K562 (cell line): Measurements from ENCODE around the gene WASF2. TPM values are rescaled to one million over a fixed set of nuclear protein-coding genes. Genes with fewer than 3 reads are reported as not detected.
A peak's percentile ranks its signal among the peaks of the same experiment; 100 is the strongest.

Experiments
- ATAC-seq: fragments of 200-7000 bp; cut with Tn5 transposase; 3 replicates; pipeline ENCODE4 v1.9.1; 2020; ENCODE audit warnings: moderate library complexity
- BruUV-seq: library from RNA; stranded (reverse); fragments of 400-500 nt; replicated peaks from 2 replicates; lab custom pipeline; 2021; lab: Mats Ljungman, UMichigan
- CTCF ChIA-PET: fragments of 300-600 bp; formaldehyde crosslinking; extraction: SDS; loops from one replicate; lab custom pipeline; 2021; ENCODE audit warnings: low intra/inter-chr PET ratio; lab: Yijun Ruan, JAX
- POLR2A ChIA-PET: fragments of 300-600, 350-650 bp; sonication (Branson Sonifier 250); formaldehyde crosslinking; extraction: SDS; loops from one replicate; lab custom pipeline; 2021; ENCODE audit warnings: antibody characterized with exemption, inconsistent platforms; lab: Yijun Ruan, JAX
- DNase-seq, 4 experiments: peaks; one replicate each; pipeline versions ENCODE4 v3.0.0 to v3.0.0-alpha.2; 2011 to 2018; ENCODE audit warnings: low spot score in 3 of 4, mixed read lengths in 3 of 4; ENCODE audit errors: extremely low read depth in 1 of 4
- FAIRE-seq: peaks from 2 replicates; lab custom pipeline; 2011; peaks lifted over from hg19 to GRCh38; lab: Jason Lieb, UNC
- H2AFZ ChIP-seq: 2 replicates; pipeline ENCODE4 v1.6.0; 2011; ENCODE audit warnings: low read depth, low read length, control low read depth, inconsistent platforms
- H3K27ac ChIP-seq: fragments of 200-600 bp; 3 replicates; pipeline ENCODE4 v1.8.0; 2011; ENCODE audit warnings: low read depth, mild to moderate bottlenecking, control low read depth, inconsistent platforms, low read length, moderate library complexity, mixed read lengths; ENCODE audit errors: extremely low read depth
- H3K27me3 ChIP-seq, 2 experiments: fragments of 300-600 bp in 1 of 2; 2 replicates in 1 of 2; 3 replicates in 1 of 2; pipeline versions ENCODE4 v1.6.0 to v1.8.0; 2011; ENCODE audit warnings: inconsistent platforms in 2 of 2, low read length in 2 of 2, mild to moderate bottlenecking in 1 of 2, mixed read lengths in 1 of 2, moderate library complexity in 1 of 2; ENCODE audit not compliant: control insufficient read depth in 2 of 2, insufficient read depth in 2 of 2
- H3K36me3 ChIP-seq: fragments of 300-600 bp; 3 replicates; pipeline ENCODE4 v1.8.0; 2011; ENCODE audit warnings: mild to moderate bottlenecking, low read length, inconsistent platforms; ENCODE audit not compliant: control insufficient read depth, insufficient read depth
- H3K4me1 ChIP-seq, 2 experiments: fragments of 200-600 bp in 1 of 2; replicated peaks in 1 of 2; 2 replicates in 1 of 2; 3 replicates in 1 of 2; pipeline versions ENCODE4 v1.5.1 to v1.8.0; 2011; ENCODE audit warnings: inconsistent platforms in 2 of 2, low read length in 2 of 2, mild to moderate bottlenecking in 1 of 2, mixed read lengths in 1 of 2, moderate library complexity in 1 of 2; ENCODE audit not compliant: control insufficient read depth in 2 of 2, insufficient read depth in 2 of 2
- H3K4me2 ChIP-seq: 2 replicates; pipeline ENCODE4 v1.6.1; 2011; ENCODE audit warnings: low read length, control low read depth, inconsistent platforms, mixed read lengths; ENCODE audit not compliant: insufficient read depth
- H3K4me3 ChIP-seq: fragments of 200-600 bp; sonication (generic), shearing (Covaris generic); 2 replicates; pipeline ENCODE4 v1.5.1; 2016; ENCODE audit warnings: control low read depth, inconsistent platforms
- H3K79me2 ChIP-seq: fragments of 200-600 bp; 3 replicates; pipeline ENCODE4 v1.8.0; 2011; ENCODE audit warnings: low read length, inconsistent platforms; ENCODE audit not compliant: control insufficient read depth, insufficient read depth
- H3K9ac ChIP-seq, 2 experiments: 2 replicates each; pipeline versions ENCODE4 v1.6.0 to v1.6.1; 2011; ENCODE audit warnings: low read depth in 2 of 2, low read length in 2 of 2, control low read depth in 1 of 2, inconsistent platforms in 1 of 2, mild to moderate bottlenecking in 1 of 2, mixed read lengths in 1 of 2; ENCODE audit not compliant: insufficient read depth in 1 of 2
- H3K9me1 ChIP-seq: one replicate; pipeline ENCODE4 v1.6.0; 2011; ENCODE audit warnings: inconsistent platforms, mild to moderate bottlenecking, low read length, moderate library complexity; ENCODE audit not compliant: control insufficient read depth, insufficient read depth
- H3K9me3 ChIP-seq: replicated peaks from 2 replicates; pipeline ENCODE4 v1.5.1; 2011; ENCODE audit warnings: low read depth, low read length, inconsistent platforms; ENCODE audit not compliant: control insufficient read depth, insufficient read depth
- H4K20me1 ChIP-seq: replicated peaks from 2 replicates; pipeline ENCODE4 v1.6.1; 2011; ENCODE audit warnings: low read length, inconsistent platforms, mixed read lengths; ENCODE audit not compliant: control insufficient read depth, insufficient read depth
- BCOR ChIP-seq: fragments of 450-650 bp; IDR thresholded peaks from 2 replicates; pipeline ENCODE4 v1.6.1; 2016
- BRD9 ChIP-seq: fragments of 450-650 bp; IDR thresholded peaks from 2 replicates; pipeline ENCODE4 v1.6.1; 2018; ENCODE audit warnings: low read depth; ENCODE audit not compliant: partially characterized antibody
- HNRNPUL1 ChIP-seq: fragments of 200-400 bp; formaldehyde crosslinking; IDR thresholded peaks from 2 replicates; pipeline ENCODE4 v1.6.1; 2017; ENCODE audit warnings: low read length
- L3MBTL2 ChIP-seq: fragments of 450-650 bp; IDR thresholded peaks from 2 replicates; pipeline ENCODE4 v1.6.1; 2016; ENCODE audit warnings: mild to moderate bottlenecking, moderate library complexity
- LARP7 ChIP-seq: fragments of 450-650 bp; IDR thresholded peaks from 2 replicates; pipeline ENCODE4 v1.6.1; 2016
- PRMT5 ChIP-seq: sonication (generic); formaldehyde crosslinking; IDR thresholded peaks from 2 replicates; pipeline ENCODE4 v1.5.0; 2020; ENCODE audit warnings: missing genetic modification reagents
- RBM25 ChIP-seq: fragments of 200-400 bp; formaldehyde crosslinking; IDR thresholded peaks from 2 replicates; pipeline ENCODE4 v1.6.1; 2018; ENCODE audit warnings: low read length, low read depth, moderate library complexity; ENCODE audit not compliant: severe bottlenecking
- SREBF2 ChIP-seq: sonication (generic); formaldehyde crosslinking; IDR thresholded peaks from 2 replicates; pipeline ENCODE4 v1.4.0; 2020; ENCODE audit warnings: mild to moderate bottlenecking, missing genetic modification reagents
- ZNF232 ChIP-seq: sonication (generic); formaldehyde crosslinking; IDR thresholded peaks from 2 replicates; pipeline ENCODE4 v1.8.0; 2022; ENCODE audit warnings: mild to moderate bottlenecking, missing genetic modification reagents
- ZNF696 ChIP-seq: fragments of 250-450 bp; sonication (Bioruptor Pico); conservative IDR thresholded peaks from 2 replicates; pipeline ENCODE4 v1.4.0; 2020; ENCODE audit warnings: mild to moderate bottlenecking, moderate library complexity
- WGBS: fragments of 100-300 bp; shearing (Covaris generic); methylation state at CpG from one replicate; pipeline ENCODE4 v1.1.6; 2016; ENCODE audit warnings: low coverage, mixed read lengths; ENCODE audit not compliant: insufficient coverage; ENCODE audit errors: missing lambda C conversion rate; 5-methylcytosine and 5-hydroxymethylcytosine counted together
- in situ Hi-C: fragments of 300-500 bp; cut with MboI; formaldehyde crosslinking; loops from 4 replicates; pipeline ENCODE4 v1.15.0; 2018; ENCODE audit warnings: inconsistent platforms, mixed read lengths
- intact Hi-C: fragments of 100-400 bp; cut with micrococcal nuclease; formaldehyde crosslinking; loops from 2 replicates; pipeline ENCODE4 v1.14.2; 2022
- polyA plus RNA-seq, 8 experiments: library from polyadenylated mRNA; depleted of rRNA in 4 of 8; stranded (reverse) in 5 of 8; unstranded in 3 of 8; fragments of >200 nt; fragmentation: Nextera tagmentation in 2 of 8; fragmentation: Illumina TruSeq in 1 of 8; extraction: Ambion mirVana in 2 of 8; extraction: Trizol in 1 of 8; gene quantifications; 2 replicates each; pipeline versions ENCODE4 v1.2.1 to v1.2.3, GENCODE V29; 2011 to 2014; ENCODE audit warnings: inconsistent platforms in 1 of 8, missing spikeins in 1 of 8
- total RNA-seq, 7 experiments: library from RNA; depleted of rRNA in 6 of 7; stranded (reverse); fragments of >200 nt in 6 of 7; fragmentation: Illumina TruSeq in 2 of 7; extraction: Trizol in 2 of 7; gene quantifications; 2 replicates each; pipeline versions ENCODE4 v1.2.1 to v1.2.3, GENCODE V29; 2011 to 2021; ENCODE audit warnings: low replicate concordance in 1 of 7
- TF ChIP-seq, protein P1 (sequence below): IDR thresholded peaks from 3 replicates; pipeline ENCODE4 v1.6.1; 2011; ENCODE audit warnings: borderline replicate concordance, mild to moderate bottlenecking; ENCODE audit not compliant: insufficient read length, insufficient read depth
- TF ChIP-seq, protein P2 (sequence below): IDR thresholded peaks from 3 replicates; pipeline ENCODE4 v1.6.1; 2011; ENCODE audit warnings: borderline replicate concordance, mild to moderate bottlenecking, moderate library complexity; ENCODE audit not compliant: insufficient read length; ENCODE audit errors: extremely low read depth
- TF ChIP-seq, protein P3 (sequence below): fragments of 250-450 bp; sonication (Bioruptor Pico); IDR thresholded peaks from 2 replicates; pipeline ENCODE4 v1.8.0; 2022; ENCODE audit warnings: inconsistent platforms

The WASF2 gene
- total and polyA plus RNA-seq, 9 of the 15 experiments (the other 6 are each of a cell fraction or from before 2014, with no cell fraction given): 8.2 to 163 (median 31.2) TPM

DNA sequence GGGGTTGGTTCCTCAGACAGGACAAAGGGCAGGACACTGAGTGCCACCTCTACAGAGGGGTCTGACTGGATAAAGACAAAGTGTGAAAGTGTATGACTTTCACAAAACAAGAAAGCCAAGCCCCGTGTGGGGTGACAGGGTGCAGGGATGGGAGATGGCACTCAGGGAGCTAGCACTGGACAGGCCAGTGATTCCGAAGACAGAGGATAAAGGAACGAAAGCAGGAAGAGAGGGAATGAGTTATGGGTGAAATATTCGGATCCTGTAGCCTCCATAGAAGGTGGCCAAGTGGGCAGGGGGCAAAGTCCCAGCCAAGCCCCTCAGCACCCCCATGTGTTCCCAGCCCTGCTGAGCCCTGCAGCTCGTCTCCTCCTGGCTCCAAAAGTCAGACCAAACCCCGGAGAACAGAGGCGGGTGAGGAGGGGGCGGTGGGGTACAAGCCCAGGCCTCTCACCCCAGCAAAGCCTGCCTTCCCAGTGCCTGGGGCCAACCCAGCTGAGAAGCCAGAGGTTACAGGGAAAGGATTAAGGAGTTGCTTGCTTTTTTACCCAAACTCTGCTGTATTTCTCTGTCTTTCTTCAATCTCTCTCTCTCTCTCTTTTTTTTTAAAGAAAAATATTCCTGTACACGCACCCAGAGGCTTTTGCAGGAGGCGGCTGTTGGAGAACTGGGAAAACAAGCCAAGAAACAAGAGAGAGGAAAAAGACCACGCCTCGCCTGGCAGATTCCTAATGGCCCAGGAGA lies 14.0 kb upstream of the WASF2 start (continued):
- TF ChIP-seq, protein P1, sequence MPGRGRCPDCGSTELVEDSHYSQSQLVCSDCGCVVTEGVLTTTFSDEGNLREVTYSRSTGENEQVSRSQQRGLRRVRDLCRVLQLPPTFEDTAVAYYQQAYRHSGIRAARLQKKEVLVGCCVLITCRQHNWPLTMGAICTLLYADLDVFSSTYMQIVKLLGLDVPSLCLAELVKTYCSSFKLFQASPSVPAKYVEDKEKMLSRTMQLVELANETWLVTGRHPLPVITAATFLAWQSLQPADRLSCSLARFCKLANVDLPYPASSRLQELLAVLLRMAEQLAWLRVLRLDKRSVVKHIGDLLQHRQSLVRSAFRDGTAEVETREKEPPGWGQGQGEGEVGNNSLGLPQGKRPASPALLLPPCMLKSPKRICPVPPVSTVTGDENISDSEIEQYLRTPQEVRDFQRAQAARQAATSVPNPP: no peak
- no peak for TF ChIP-seq PRMT5 (CRISPR knock-in tag)

DNA sequence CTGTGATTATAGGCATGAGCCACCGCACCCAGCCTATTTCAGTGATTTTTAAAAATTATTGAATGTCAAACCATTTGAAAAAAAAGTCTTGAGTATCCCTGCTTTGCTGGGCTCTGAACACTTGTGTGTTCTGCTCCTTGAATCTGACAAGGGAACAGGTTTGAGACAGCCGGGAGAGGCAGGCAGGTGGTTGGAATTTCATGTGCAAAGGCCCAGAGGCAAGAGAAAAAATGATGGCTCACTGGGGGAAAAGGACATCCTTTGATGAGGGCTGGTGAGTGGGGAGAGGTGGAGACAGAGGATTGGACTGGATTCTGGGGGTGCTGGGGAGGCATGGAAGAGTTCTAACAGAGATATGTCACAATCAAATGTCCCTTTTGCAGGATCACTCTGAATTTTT lies 13.1 kb upstream of the WASF2 start:
- ChIA-PET POLR2A (interaction anchor here (0.5 to 0.8 kb wide), 2 partner anchors 10 to 1619 kb away, joined by 3 to 4 read pairs; no protein-coding TSS in a partner anchor), CTCF (no interaction called here)
- DNase-seq: no peak
- Histone ChIP-seq H2AFZ (peak overlapping the region; percentile 0; the same call in 1 of the 2 replicates), H3K79me2 (no peaks in the 10 kb centered on the region), H3K4me2 (no peak overlapping the region), H3K9me3 (no peaks in the 10 kb centered on the region), H3K27ac (no peak overlapping the region), H3K9me1 (no peaks in the 10 kb centered on the region), H3K36me3 (no peaks in the 10 kb centered on the region), H4K20me1 (no peaks in the 10 kb centered on the region), H3K4me1 (peaks cover 17 to 24% of the 10 kb centered on the region in 2 experiments; a peak in 4 of 5 replicates), H3K4me3 (no peak overlapping the region), H3K27me3 (no peaks in the 10 kb centered on the region), H3K9ac (0 out of 4 replicates have a peak overlapping the region, but pooled peaks of 1 of the 2 experiments have one; percentile 47)
- intact Hi-C loops: no loop called here
- in situ Hi-C loops: no loop called here
- ATAC-seq: no peak
- no peak for FAIRE-seq
- WGBS: 89% methylated on average over 2 of the region's 2 CpGs
- BruUV-seq: no TSS peak
- TF ChIP-seq RBM25 (peak; percentile 23), BCOR (0 out of 2 replicates have a peak, but pooled peaks have one; percentile 30), L3MBTL2 (no peak), ZNF232 (CRISPR knock-in tag) (no peak), LARP7 (no peak), BRD9 (no peak), ZNF696 (no peak), HNRNPUL1 (no peak), SREBF2 (CRISPR knock-in tag) (no peak)
- TF ChIP-seq, protein P2, sequence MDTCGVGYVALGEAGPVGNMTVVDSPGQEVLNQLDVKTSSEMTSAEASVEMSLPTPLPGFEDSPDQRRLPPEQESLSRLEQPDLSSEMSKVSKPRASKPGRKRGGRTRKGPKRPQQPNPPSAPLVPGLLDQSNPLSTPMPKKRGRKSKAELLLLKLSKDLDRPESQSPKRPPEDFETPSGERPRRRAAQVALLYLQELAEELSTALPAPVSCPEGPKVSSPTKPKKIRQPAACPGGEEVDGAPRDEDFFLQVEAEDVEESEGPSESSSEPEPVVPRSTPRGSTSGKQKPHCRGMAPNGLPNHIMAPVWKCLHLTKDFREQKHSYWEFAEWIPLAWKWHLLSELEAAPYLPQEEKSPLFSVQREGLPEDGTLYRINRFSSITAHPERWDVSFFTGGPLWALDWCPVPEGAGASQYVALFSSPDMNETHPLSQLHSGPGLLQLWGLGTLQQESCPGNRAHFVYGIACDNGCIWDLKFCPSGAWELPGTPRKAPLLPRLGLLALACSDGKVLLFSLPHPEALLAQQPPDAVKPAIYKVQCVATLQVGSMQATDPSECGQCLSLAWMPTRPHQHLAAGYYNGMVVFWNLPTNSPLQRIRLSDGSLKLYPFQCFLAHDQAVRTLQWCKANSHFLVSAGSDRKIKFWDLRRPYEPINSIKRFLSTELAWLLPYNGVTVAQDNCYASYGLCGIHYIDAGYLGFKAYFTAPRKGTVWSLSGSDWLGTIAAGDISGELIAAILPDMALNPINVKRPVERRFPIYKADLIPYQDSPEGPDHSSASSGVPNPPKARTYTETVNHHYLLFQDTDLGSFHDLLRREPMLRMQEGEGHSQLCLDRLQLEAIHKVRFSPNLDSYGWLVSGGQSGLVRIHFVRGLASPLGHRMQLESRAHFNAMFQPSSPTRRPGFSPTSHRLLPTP: no peak
- TF ChIP-seq, protein P3, sequence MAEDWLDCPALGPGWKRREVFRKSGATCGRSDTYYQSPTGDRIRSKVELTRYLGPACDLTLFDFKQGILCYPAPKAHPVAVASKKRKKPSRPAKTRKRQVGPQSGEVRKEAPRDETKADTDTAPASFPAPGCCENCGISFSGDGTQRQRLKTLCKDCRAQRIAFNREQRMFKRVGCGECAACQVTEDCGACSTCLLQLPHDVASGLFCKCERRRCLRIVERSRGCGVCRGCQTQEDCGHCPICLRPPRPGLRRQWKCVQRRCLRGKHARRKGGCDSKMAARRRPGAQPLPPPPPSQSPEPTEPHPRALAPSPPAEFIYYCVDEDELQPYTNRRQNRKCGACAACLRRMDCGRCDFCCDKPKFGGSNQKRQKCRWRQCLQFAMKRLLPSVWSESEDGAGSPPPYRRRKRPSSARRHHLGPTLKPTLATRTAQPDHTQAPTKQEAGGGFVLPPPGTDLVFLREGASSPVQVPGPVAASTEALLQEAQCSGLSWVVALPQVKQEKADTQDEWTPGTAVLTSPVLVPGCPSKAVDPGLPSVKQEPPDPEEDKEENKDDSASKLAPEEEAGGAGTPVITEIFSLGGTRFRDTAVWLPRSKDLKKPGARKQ (CRISPR knock-in tag): no peak
